Kidney tubule cell (primary cell): ENCODE results near the gene VLDLR.

Experiments
- DNase-seq: peaks from one replicate; pipeline ENCODE4 v3.0.0-alpha.2; 2018; ENCODE audit warnings: low spot score

The VLDLR gene

GRCh38 chr9:2622461-2623287 is 1.1 kb downstream of the VLDLR start:
- peak; percentile 45 for DNase-seq

- peak; percentile 96 for DNase-seq
These were observed 1.9 kb downstream of the VLDLR start for GRCh38 chr9:2623288-2624050.

DNA sequence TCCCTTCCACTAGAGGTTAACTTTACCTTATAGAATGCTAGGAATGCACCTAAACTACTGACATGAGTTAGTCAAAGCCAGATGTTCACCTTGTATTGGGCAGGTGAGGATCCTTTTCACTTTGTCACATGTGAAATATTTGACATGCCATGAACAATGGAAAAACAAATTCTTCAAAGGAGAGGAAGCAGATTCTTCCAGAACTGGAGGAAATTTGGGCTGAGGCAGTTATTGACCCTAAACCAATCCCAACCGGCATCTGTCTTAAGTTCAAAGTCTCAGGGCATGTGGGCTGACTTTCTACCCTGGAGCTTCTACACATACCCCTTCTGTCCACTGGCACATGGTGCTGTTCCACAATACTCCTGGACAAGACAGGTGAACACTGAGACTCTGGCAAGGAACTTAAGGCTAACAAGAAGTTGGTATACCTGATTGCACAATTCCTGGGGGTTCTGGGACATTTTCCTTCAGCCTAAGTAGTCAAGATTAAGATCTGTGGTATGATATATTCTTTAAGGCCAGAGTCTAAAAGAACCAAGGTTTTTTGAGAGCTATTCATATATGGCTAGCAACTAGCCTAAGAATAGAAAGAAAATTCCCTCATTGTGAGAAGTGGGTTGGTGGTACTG is 2.6 kb downstream of the VLDLR start:
- no peak for DNase-seq

DNA sequence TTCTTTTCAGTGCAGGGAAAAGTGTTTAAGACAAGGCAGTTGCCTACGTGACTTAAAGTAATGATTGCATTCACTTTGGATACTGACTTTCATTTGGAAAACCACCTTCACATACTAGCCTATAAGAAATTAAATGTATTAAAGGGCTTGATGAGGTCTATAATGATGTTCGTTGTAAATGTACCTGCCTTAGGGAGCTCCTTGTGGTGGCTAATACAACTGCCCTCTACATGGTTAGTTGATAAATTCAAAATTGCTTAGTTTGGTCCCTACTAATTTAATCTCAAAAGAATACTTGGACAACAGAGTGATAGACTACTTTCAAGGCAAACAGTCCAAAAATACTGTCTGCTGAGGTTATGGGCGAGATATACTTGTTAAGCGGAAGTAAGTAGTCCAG is 3.8 kb downstream of the VLDLR start:
- no peak for DNase-seq

- DNase-seq: no peak
These were observed 7.3 kb downstream of the VLDLR start for GRCh38 chr9:2628919-2629318.

- DNase-seq: no peak
These were observed 8.6 kb downstream of the VLDLR start for GRCh38 chr9:2630158-2630557.

DNA sequence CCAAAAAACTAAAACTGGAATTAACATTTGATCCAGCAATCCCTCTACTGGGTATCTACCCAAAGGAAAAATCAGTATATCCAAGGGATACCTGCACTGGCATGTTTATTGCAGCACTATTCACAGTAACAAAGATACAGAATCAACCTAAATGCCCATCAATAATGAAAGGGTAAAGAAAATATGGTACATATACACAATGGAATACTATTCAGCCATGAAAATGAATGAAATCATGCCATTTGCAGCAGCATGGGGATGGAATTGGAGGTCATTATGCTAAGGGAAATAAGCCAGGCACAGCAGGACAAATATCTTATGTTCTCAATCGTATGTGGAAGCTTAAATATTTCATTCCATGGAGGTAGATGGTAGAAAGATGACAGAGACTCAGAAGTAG is 9.7 kb downstream of the VLDLR start:
- DNase-seq: no peak

DNA sequence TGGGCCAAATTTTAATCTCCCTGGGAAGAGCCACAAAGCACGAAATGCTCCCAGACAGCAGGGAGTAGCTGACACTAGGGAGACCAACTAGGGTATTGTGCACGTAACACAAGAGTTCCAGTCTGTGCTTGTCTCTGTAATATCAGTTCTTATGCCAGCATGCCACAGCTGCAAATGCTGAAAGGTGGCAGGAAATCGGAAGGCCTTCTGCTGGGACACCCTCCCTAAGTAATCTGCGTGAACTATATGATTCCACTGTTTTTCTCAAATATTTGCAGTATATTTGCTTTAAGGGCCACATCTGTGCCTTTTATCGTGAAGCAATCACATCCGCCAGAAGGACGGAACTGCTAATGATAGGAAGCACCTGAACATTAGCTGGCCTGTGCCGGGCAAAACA is 12.6 kb downstream of the VLDLR start:
- no peak for DNase-seq

GRCh38 chr9:2634818-2635217 is 13.2 kb downstream of the VLDLR start:
- DNase-seq: no peak

GRCh38 chr9:2635922-2636321 is 14.3 kb downstream of the VLDLR start:
- no peak for DNase-seq

DNA sequence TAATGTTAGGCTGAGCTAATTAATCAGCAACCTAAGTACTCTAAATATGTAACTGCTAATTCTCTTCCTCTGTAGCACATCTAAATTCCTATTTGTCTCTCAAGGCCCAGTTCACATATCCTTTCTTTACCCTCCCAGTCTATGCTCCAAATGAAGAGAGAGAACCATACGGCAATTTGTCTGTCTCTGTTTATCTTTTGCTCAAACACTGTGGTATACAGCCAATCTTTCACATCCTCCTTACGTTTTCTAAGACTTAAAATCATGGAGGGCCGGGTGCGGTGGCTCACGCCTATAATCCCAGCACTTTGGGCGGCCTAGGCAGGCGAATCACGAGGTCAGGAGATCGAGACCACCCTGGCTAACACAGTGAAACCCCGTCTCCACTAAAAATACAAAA is 15.8 kb downstream of the VLDLR start:
- DNase-seq: no peak

GRCh38 chr9:2638871-2639673 is 17.5 kb downstream of the VLDLR start:
- no peak for DNase-seq

- no peak for DNase-seq
These were observed 18.2 kb downstream of the VLDLR start for GRCh38 chr9:2639786-2640185.

DNA sequence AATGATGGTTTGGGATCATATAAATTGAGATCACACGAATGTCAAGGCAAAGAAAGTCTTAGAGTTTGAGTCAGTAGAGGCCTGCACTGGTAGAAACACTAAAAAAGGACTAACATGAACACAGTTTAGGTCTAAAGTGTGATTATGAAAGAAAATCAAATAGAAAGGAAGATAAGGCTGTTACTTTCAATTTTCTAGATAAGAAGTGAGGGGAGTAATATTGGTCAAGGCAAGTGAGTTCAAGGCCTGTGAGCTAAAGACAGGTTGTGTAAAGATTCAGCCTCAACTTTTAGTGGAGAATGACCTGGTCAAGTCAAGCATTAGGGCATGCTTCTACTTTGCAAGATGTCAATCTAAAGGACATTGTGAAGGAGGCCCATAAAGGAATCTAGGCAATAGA is 19.0 kb downstream of the VLDLR start:
- no peak for DNase-seq

- DNase-seq: no peak
These were observed 19.4 kb downstream of the VLDLR start for GRCh38 chr9:2641033-2641432.

- DNase-seq: no peak
These were observed 20.5 kb downstream of the VLDLR start for GRCh38 chr9:2642068-2642467.

DNA sequence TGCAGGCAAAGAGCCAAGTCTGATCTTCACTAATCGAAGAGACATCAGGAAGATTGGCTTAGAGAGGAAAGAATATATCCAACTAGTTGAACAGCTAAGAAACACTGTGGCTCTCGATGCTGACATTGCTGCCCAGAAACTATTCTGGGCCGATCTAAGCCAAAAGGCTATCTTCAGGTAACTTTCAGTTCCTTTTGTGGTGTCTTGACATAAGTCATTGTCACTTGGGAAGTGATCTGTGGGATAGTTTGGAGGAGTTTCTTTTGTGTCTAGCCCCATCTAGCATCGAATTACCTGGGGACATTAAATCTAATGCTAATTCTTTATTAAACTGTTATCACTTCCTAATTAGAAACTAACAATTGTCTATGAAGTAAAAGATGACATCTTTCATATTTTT is 24.0 kb downstream of the VLDLR start:
- no peak for DNase-seq

DNA sequence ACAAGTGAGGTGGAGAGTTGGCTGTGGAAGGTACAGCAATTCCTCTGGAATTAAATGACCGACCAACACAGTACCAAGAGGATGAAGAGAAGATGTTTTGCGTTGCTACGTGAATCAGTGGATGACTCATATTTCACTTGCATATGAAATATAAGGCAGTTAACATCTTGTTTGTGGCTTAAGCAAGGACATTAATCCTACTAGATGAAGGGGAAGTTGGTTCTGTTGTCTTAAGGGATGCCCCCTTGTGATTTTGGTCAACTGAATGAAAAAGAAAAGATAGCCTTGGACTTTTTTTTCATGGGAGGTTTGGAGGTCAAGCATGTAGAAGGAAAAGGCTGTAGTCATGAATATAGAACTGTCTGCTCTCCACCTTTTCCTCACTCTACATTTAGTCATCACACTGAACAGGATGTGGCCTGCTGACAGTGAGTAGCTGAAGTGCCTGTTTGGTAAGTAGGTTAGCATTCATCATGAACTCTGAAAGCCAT is 33.9 kb downstream of the VLDLR start:
- DNase-seq: peak; percentile 96

DNA sequence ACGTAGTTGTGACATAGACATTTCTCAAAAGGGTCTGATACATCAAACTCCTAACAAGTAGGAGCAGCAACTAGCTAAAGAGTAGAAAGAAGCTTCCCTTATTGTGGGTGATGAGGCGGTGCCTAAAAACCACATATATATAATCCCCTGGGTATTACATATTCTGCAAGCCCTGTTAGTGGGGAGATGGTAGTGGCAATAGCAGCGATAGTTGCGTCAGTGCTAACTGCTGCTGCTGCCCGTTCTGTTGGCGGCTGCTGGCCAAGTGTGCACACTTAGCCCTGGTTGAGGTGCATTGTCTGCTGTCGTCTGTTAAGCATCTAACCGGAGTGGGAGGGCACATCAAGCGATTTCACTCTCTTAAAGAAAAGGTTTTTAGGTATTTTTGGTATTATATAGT is 35.8 kb downstream of the VLDLR start:
- DNase-seq: no peak

GRCh38 chr9:2662496-2662895 is 40.9 kb downstream of the VLDLR start:
- DNase-seq: no peak

- peak; percentile 16 for DNase-seq
These were observed 42.0 kb downstream of the VLDLR start for GRCh38 chr9:2663461-2664173.
